HEK293 (cell line): ENCODE measurements around the gene EQTN.
A peak's percentile ranks its signal among the peaks of the same experiment; 100 is the strongest.

Experiments used
- CTCF ChIA-PET: fragments of 350-600 bp; formaldehyde crosslinking; extraction: SDS; loops from one replicate; lab custom pipeline; 2021; ENCODE audit warnings: antibody characterized with exemption; lab: Yijun Ruan, JAX
- POLR2A ChIA-PET: fragments of 300-600 bp; formaldehyde crosslinking; extraction: SDS; loops from one replicate; lab custom pipeline; 2020; ENCODE audit warnings: antibody characterized with exemption, inconsistent platforms; lab: Yijun Ruan, JAX
- H3K27ac ChIP-seq: fragments of 200-500 bp; sonication (Bioruptor generic); 2 replicates; pipeline ENCODE4 v1.5.1; 2014; ENCODE audit warnings: low read depth, low read length, control low read depth, inconsistent platforms; ENCODE audit errors: extremely low read depth
- H3K36me3 ChIP-seq, 2 experiments: fragments of 200-500 bp in 1 of 2; sonication (Bioruptor generic) in 1 of 2; 1 replicate in 1 of 2; 2 replicates in 1 of 2; pipeline ENCODE4 v1.5.1; 2014 to 2017; ENCODE audit warnings: inconsistent platforms in 2 of 2, low read length in 2 of 2; ENCODE audit not compliant: control insufficient read depth in 2 of 2, insufficient read depth in 1 of 2
- H3K4me1 ChIP-seq: fragments of 200-500 bp; sonication (Bioruptor generic); 2 replicates; pipeline ENCODE4 v1.5.1; 2014; ENCODE audit warnings: mild to moderate bottlenecking, low read length, inconsistent platforms; ENCODE audit not compliant: control insufficient read depth, insufficient read depth
- H3K4me3 ChIP-seq: 2 replicates; pipeline ENCODE4 v1.5.1; 2011; ENCODE audit warnings: low read depth, mild to moderate bottlenecking, control low read depth, low read length, moderate library complexity
- H3K9me3 ChIP-seq: fragments of 200-500 bp; sonication (Bioruptor generic); 2 replicates; pipeline ENCODE4 v1.5.1; 2014; ENCODE audit warnings: low read depth, low read length, inconsistent platforms; ENCODE audit not compliant: control insufficient read depth, insufficient read depth
- BCL11B ChIP-seq: fragments of 450-650 bp; formaldehyde crosslinking; IDR thresholded peaks from 2 replicates; pipeline ENCODE4 v1.5.1; 2016; ENCODE audit warnings: low read depth, missing biosample characterization, missing genetic modification characterization
- ZNF174 ChIP-seq: fragments of 450-650 bp; formaldehyde crosslinking; IDR thresholded peaks from 2 replicates; pipeline ENCODE4 v1.5.0; 2017; ENCODE audit warnings: missing biosample characterization, mild to moderate bottlenecking, missing genetic modification characterization
- ZNF2 ChIP-seq: fragments of 450-650 bp; formaldehyde crosslinking; IDR thresholded peaks from 2 replicates; pipeline ENCODE4 v1.5.1; 2016; ENCODE audit warnings: missing biosample characterization, missing genetic modification characterization
- ZNF221 ChIP-seq: fragments of 450-650 bp; formaldehyde crosslinking; IDR thresholded peaks from 2 replicates; pipeline ENCODE4 v1.5.1; 2017; ENCODE audit warnings: missing biosample characterization, missing genetic modification characterization, borderline replicate concordance
- ZNF266 ChIP-seq: fragments of 450-650 bp; formaldehyde crosslinking; IDR thresholded peaks from 2 replicates; pipeline ENCODE4 v1.5.1; 2016; ENCODE audit warnings: missing biosample characterization, missing genetic modification characterization, low read depth
- ZNF324 ChIP-seq: fragments of 450-650 bp; formaldehyde crosslinking; IDR thresholded peaks from 2 replicates; pipeline ENCODE4 v1.5.1; 2016; ENCODE audit warnings: missing biosample characterization, missing genetic modification characterization
- ZNF335 ChIP-seq: fragments of 450-650 bp; formaldehyde crosslinking; conservative IDR thresholded peaks from 2 replicates; pipeline ENCODE4 v1.5.1; 2016; ENCODE audit warnings: missing biosample characterization, missing genetic modification characterization
- ZNF350 ChIP-seq: fragments of 450-650 bp; formaldehyde crosslinking; IDR thresholded peaks from 2 replicates; pipeline ENCODE4 v1.5.0; 2017; ENCODE audit warnings: missing biosample characterization, mild to moderate bottlenecking, missing genetic modification characterization
- ZNF555 ChIP-seq: fragments of 450-650 bp; formaldehyde crosslinking; conservative IDR thresholded peaks from 2 replicates; pipeline ENCODE4 v1.5.1; 2017; ENCODE audit warnings: missing biosample characterization, mild to moderate bottlenecking, missing genetic modification characterization, inconsistent platforms
- ZNF561 ChIP-seq: fragments of 450-650 bp; IDR thresholded peaks from 2 replicates; pipeline ENCODE4 v1.5.1; 2018; ENCODE audit warnings: missing biosample characterization, missing genetic modification characterization, borderline replicate concordance
- ZNF571 ChIP-seq: fragments of 450-650 bp; formaldehyde crosslinking; IDR thresholded peaks from 2 replicates; pipeline ENCODE4 v1.5.0; 2017; ENCODE audit warnings: missing biosample characterization, missing genetic modification characterization
- ZNF624 ChIP-seq: fragments of 450-650 bp; formaldehyde crosslinking; IDR thresholded peaks from 2 replicates; pipeline ENCODE4 v1.5.1; 2017; ENCODE audit warnings: missing biosample characterization, missing genetic modification characterization
- ZNF629 ChIP-seq: fragments of 450-650 bp; formaldehyde crosslinking; IDR thresholded peaks from 2 replicates; pipeline ENCODE4 v1.5.1; 2017; ENCODE audit warnings: missing biosample characterization, missing genetic modification characterization
- ZNF654 ChIP-seq: fragments of 450-650 bp; formaldehyde crosslinking; IDR thresholded peaks from 2 replicates; pipeline ENCODE4 v1.5.1; 2016; ENCODE audit warnings: low read depth, missing biosample characterization, missing genetic modification characterization
- ZNF660 ChIP-seq: fragments of 450-650 bp; IDR thresholded peaks from 2 replicates; pipeline ENCODE4 v1.5.1; 2018; ENCODE audit warnings: missing biosample characterization, mild to moderate bottlenecking, missing genetic modification characterization
- ZNF670 ChIP-seq: fragments of 450-650 bp; formaldehyde crosslinking; IDR thresholded peaks from 2 replicates; pipeline ENCODE4 v1.5.1; 2016; ENCODE audit warnings: missing biosample characterization, missing genetic modification characterization, low read depth
- ZNF785 ChIP-seq: fragments of 450-650 bp; formaldehyde crosslinking; IDR thresholded peaks from 2 replicates; pipeline ENCODE4 v1.5.1; 2016; ENCODE audit warnings: missing biosample characterization, missing genetic modification characterization
- ZNF837 ChIP-seq: fragments of 450-650 bp; formaldehyde crosslinking; IDR thresholded peaks from 2 replicates; pipeline ENCODE4 v1.5.1; 2016; ENCODE audit warnings: missing biosample characterization, missing genetic modification characterization
- TF ChIP-seq, protein P1 (sequence below): fragments of 450-650 bp; formaldehyde crosslinking; IDR thresholded peaks from 2 replicates; pipeline ENCODE4 v1.5.1; 2017; ENCODE audit warnings: missing biosample characterization, mild to moderate bottlenecking, missing genetic modification characterization, moderate library complexity
- TF ChIP-seq, protein P2 (sequence below): fragments of 450-650 bp; formaldehyde crosslinking; IDR thresholded peaks from 2 replicates; pipeline ENCODE4 v1.5.1; 2017; ENCODE audit warnings: missing biosample characterization, missing genetic modification characterization
- TF ChIP-seq, protein P3 (sequence below): fragments of 450-650 bp; formaldehyde crosslinking; IDR thresholded peaks from 2 replicates; pipeline ENCODE4 v1.5.1; 2017; ENCODE audit warnings: missing biosample characterization, missing genetic modification characterization
- TF ChIP-seq, protein P4 (sequence below): fragments of 450-650 bp; formaldehyde crosslinking; IDR thresholded peaks from 2 replicates; pipeline ENCODE4 v1.5.1; 2016; ENCODE audit warnings: missing biosample characterization, missing genetic modification characterization, borderline replicate concordance

Gene EQTN

DNA sequence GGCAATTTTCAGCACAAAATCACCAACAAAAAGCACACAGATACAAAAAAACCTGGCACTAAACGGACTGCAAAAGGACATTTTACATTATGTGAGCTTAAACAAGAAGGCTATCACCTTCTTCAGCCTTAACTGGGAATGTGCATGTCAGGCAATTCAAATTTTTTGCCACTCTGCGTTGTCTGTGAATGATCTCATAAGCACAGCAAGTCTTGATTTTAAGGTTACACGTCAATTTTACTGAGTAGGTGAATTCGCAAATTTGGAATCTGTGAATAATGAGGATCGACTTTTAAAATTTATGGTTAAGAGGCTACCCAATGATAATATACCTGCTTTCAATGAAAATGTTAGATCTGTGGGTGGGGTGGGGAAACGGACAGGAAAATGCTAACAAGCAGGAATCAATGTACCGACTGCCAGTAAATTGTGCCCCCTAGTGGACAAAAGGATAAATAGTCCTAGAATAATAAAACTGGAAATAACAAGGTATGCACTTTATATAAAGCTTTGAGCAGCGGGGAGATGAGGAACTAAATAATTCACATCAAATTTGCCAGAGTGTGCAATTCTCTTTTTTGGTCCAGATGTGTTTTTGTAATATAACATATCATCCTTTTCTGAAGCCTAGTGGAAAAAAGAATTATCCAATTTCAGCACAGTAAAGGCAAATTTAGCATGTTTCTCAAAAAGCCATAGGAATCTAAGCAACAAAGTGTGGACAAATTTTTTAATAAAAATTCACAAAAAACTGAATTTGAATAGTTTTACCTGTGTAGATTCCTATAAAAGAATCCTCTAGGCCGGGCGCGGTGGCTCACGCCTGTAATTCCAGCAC lies 20.5 kb downstream of the EQTN start:
- ChIA-PET POLR2A (no interaction called here), CTCF (interaction anchor here (0.6 to 3.5 kb wide), 24 partner anchors 8 to 1693 kb away, joined by 3 to 39 read pairs (median 4); no protein-coding TSS in a partner anchor)
- Histone ChIP-seq H3K4me1 (no peaks in the 10 kb centered on the region), H3K27ac (no peak overlapping the region), H3K4me3 (no peak overlapping the region), H3K9me3 (no peaks in the 10 kb centered on the region), H3K36me3 (no peaks in the 10 kb centered on the region)
- TF ChIP-seq ZNF837 (tag by site-specific recombination) (no peak), ZNF670 (tag by site-specific recombination) (no peak), ZNF660 (tag by site-specific recombination) (0 out of 2 replicates have a peak, but pooled peaks have one; percentile 25), ZNF654 (peak; percentile 74), BCL11B (tag by site-specific recombination) (no peak), ZNF335 (tag by site-specific recombination) (0 out of 2 replicates have a peak, but pooled peaks have one; percentile 23), ZNF266 (no peak)

DNA sequence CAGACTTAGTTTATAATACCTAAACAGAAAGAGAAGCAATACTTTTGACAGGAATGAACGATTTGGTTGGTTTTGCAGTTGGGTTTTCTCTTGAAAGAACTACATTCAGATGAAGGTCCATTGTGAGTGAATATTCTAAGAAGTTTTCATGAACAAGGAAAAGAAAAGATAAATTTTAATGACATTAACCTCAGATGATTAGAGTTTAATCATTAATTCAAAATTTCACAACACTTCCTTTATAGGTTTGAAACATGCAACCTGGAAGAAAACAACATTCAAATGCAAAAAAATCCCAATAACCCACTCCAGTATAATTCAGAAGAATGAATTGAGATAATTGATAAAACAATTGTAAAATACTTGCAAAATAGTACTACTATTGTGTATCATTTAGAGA lies 23.8 kb downstream of the EQTN start:
- no peak overlapping the region for H3K27ac ChIP-seq
- no peaks in the 10 kb centered on the region for H3K9me3 ChIP-seq
- ChIA-PET CTCF (interaction anchor here (1.2 to 2.0 kb wide), 2 partner anchors 25 to 237 kb away, joined by 3 to 8 read pairs; no protein-coding TSS in a partner anchor), POLR2A (no interaction called here)
- H3K4me1 ChIP-seq, result no peaks in the 10 kb centered on the region
- H3K4me3 ChIP-seq, result no peak overlapping the region
- no peaks in the 10 kb centered on the region for H3K36me3 ChIP-seq
- TF ChIP-seq ZNF785, result no peak
- no peak for TF ChIP-seq ZNF2 (tag by site-specific recombination)
- TF ChIP-seq, protein P1, sequence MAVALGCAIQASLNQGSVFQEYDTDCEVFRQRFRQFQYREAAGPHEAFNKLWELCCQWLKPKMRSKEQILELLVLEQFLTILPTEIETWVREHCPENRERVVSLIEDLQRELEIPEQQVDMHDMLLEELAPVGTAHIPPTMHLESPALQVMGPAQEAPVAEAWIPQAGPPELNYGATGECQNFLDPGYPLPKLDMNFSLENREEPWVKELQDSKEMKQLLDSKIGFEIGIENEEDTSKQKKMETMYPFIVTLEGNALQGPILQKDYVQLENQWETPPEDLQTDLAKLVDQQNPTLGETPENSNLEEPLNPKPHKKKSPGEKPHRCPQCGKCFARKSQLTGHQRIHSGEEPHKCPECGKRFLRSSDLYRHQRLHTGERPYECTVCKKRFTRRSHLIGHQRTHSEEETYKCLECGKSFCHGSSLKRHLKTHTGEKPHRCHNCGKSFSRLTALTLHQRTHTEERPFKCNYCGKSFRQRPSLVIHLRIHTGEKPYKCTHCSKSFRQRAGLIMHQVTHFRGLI (tag by site-specific recombination), result no peak
- TF ChIP-seq ZNF221 (tag by site-specific recombination), result no peak
- TF ChIP-seq, protein P2, sequence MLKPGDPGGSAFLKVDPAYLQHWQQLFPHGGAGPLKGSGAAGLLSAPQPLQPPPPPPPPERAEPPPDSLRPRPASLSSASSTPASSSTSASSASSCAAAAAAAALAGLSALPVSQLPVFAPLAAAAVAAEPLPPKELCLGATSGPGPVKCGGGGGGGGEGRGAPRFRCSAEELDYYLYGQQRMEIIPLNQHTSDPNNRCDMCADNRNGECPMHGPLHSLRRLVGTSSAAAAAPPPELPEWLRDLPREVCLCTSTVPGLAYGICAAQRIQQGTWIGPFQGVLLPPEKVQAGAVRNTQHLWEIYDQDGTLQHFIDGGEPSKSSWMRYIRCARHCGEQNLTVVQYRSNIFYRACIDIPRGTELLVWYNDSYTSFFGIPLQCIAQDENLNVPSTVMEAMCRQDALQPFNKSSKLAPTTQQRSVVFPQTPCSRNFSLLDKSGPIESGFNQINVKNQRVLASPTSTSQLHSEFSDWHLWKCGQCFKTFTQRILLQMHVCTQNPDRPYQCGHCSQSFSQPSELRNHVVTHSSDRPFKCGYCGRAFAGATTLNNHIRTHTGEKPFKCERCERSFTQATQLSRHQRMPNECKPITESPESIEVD (tag by site-specific recombination), result no peak
- TF ChIP-seq ZNF555 (tag by site-specific recombination), result no peak
- TF ChIP-seq ZNF561 (tag by site-specific recombination), result no peak
- no peak for TF ChIP-seq ZNF350 (tag by site-specific recombination)
- no peak for TF ChIP-seq ZNF629 (tag by site-specific recombination)
- TF ChIP-seq ZNF174 (tag by site-specific recombination), result no peak
- TF ChIP-seq, protein P3, sequence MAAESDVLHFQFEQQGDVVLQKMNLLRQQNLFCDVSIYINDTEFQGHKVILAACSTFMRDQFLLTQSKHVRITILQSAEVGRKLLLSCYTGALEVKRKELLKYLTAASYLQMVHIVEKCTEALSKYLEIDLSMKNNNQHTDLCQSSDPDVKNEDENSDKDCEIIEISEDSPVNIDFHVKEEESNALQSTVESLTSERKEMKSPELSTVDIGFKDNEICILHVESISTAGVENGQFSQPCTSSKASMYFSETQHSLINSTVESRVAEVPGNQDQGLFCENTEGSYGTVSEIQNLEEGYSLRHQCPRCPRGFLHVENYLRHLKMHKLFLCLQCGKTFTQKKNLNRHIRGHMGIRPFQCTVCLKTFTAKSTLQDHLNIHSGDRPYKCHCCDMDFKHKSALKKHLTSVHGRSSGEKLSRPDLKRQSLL (tag by site-specific recombination), result no peak
- no peak for TF ChIP-seq ZNF571 (tag by site-specific recombination)
- TF ChIP-seq, protein P4, sequence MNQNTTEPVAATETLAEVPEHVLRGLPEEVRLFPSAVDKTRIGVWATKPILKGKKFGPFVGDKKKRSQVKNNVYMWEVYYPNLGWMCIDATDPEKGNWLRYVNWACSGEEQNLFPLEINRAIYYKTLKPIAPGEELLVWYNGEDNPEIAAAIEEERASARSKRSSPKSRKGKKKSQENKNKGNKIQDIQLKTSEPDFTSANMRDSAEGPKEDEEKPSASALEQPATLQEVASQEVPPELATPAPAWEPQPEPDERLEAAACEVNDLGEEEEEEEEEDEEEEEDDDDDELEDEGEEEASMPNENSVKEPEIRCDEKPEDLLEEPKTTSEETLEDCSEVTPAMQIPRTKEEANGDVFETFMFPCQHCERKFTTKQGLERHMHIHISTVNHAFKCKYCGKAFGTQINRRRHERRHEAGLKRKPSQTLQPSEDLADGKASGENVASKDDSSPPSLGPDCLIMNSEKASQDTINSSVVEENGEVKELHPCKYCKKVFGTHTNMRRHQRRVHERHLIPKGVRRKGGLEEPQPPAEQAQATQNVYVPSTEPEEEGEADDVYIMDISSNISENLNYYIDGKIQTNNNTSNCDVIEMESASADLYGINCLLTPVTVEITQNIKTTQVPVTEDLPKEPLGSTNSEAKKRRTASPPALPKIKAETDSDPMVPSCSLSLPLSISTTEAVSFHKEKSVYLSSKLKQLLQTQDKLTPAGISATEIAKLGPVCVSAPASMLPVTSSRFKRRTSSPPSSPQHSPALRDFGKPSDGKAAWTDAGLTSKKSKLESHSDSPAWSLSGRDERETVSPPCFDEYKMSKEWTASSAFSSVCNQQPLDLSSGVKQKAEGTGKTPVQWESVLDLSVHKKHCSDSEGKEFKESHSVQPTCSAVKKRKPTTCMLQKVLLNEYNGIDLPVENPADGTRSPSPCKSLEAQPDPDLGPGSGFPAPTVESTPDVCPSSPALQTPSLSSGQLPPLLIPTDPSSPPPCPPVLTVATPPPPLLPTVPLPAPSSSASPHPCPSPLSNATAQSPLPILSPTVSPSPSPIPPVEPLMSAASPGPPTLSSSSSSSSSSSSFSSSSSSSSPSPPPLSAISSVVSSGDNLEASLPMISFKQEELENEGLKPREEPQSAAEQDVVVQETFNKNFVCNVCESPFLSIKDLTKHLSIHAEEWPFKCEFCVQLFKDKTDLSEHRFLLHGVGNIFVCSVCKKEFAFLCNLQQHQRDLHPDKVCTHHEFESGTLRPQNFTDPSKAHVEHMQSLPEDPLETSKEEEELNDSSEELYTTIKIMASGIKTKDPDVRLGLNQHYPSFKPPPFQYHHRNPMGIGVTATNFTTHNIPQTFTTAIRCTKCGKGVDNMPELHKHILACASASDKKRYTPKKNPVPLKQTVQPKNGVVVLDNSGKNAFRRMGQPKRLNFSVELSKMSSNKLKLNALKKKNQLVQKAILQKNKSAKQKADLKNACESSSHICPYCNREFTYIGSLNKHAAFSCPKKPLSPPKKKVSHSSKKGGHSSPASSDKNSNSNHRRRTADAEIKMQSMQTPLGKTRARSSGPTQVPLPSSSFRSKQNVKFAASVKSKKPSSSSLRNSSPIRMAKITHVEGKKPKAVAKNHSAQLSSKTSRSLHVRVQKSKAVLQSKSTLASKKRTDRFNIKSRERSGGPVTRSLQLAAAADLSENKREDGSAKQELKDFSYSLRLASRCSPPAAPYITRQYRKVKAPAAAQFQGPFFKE, result no peak
- TF ChIP-seq ZNF324 (tag by site-specific recombination), result no peak
- no peak for TF ChIP-seq ZNF624 (tag by site-specific recombination)
